GM18909 (cell line): ENCODE measurements around the gene ELAVL4.

ENCODE experiments used
- ATAC-seq: cut with Tn5 transposase; IDR thresholded peaks from one replicate; pipeline ENCODE4 v1.9.1; 2021; ENCODE audit warnings: mild to moderate bottlenecking; ENCODE audit not compliant: unreplicated experiment, poor library complexity

ELAVL4 gene

GRCh38 chr1:50108497-50109059, at the start of gene ELAVL4:
TSS of gene ELAVL4 (plus strand) at chr1:50108920. CDS start at chr1:50109190, 270 bp downstream.
- ATAC-seq, result no peak

GRCh38 chr1:50060279-50060678, 48.4 kb upstream of the ELAVL4 start:
- ATAC-seq, result no peak

GRCh38 chr1:50066806-50067205, 41.9 kb upstream of the ELAVL4 start:
- no peak for ATAC-seq

- no peak for ATAC-seq
Measured at GRCh38 chr1:50074931-50075330, 33.8 kb upstream of the ELAVL4 start.

GRCh38 chr1:50077273-50077672, 31.4 kb upstream of the ELAVL4 start:
- no peak for ATAC-seq

- no peak for ATAC-seq
Measured at GRCh38 chr1:50080904-50081586, 27.7 kb upstream of the ELAVL4 start.

GRCh38 chr1:50084389-50084788, 24.3 kb upstream of the ELAVL4 start:
- no peak for ATAC-seq

GRCh38 chr1:50091068-50091467, 17.7 kb upstream of the ELAVL4 start:
- ATAC-seq, result no peak

GRCh38 chr1:50095716-50096115, 13.0 kb upstream of the ELAVL4 start:
- no peak for ATAC-seq

- ATAC-seq, result no peak
Measured at GRCh38 chr1:50097021-50097679, 11.6 kb upstream of the ELAVL4 start.

GRCh38 chr1:50097791-50098190, 10.9 kb upstream of the ELAVL4 start:
- ATAC-seq, result no peak

GRCh38 chr1:50098591-50099021, 10.1 kb upstream of the ELAVL4 start:
- no peak for ATAC-seq

GRCh38 chr1:50099654-50100053, 9.1 kb upstream of the ELAVL4 start:
- no peak for ATAC-seq

- no peak for ATAC-seq
Measured at GRCh38 chr1:50103615-50104081, 5.1 kb upstream of the ELAVL4 start.

GRCh38 chr1:50105433-50105832, 3.3 kb upstream of the ELAVL4 start:
- ATAC-seq, result no peak

GRCh38 chr1:50106095-50106761, 2.5 kb upstream of the ELAVL4 start:
- no peak for ATAC-seq

GRCh38 chr1:50109116-50109515, 396 bp downstream of the ELAVL4 start:
- ATAC-seq, result no peak

GRCh38 chr1:50109647-50110075, 941 bp downstream of the ELAVL4 start:
- ATAC-seq, result no peak

GRCh38 chr1:50110151-50110550, 1.4 kb downstream of the ELAVL4 start:
- ATAC-seq, result no peak

GRCh38 chr1:50110656-50111055, 1.9 kb downstream of the ELAVL4 start:
- no peak for ATAC-seq

GRCh38 chr1:50111503-50111902, 2.8 kb downstream of the ELAVL4 start:
- no peak for ATAC-seq
